Measurements from ENCODE around the gene WDFY4. TPM values are rescaled to one million over a fixed set of nuclear protein-coding genes. Genes with fewer than 3 reads are reported as not detected.

Gene WDFY4
- total and polyA plus RNA-seq, 7 experiments from 2014 or later = 0.12 to 39.3 (median 1.5) TPM

DNA sequence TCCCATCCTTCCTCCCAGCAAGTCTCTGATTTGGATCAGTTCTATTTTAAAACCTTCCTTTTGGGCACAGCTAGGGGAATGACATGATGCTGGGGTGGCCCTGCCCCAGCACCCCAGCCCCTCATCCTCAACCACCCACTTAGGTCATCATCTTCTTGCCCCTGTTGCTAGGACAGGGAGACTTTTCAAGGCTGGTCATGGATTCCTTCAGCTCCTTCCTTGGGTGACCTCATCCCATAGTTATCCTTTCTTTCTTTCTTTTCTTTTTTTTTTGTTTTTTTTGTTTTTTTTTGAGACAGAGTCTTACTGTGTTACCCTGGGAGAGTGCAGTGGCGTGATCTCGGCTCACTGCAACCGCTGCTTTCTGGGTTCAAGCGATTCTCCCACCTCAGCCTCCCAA lies 127.2 kb downstream of the WDFY4 start:
- Mint-ChIP-seq H3K36me3 (peaks cover 0 to 4% (median 0%) of the 10 kb centered on the region in 5 donors), H3K27me3 (peaks cover 0 to 11% (median 5%) of the 10 kb centered on the region in 5 donors), H3K4me3 (no peak overlapping the region), H3K4me1 (peaks cover 0 to 13% (median 6%) of the 10 kb centered on the region in 7 donors), H3K9me3 (peaks cover 0 to 1% (median 0%) of the 10 kb centered on the region in 11 donors), H3K27ac (no peak overlapping the region)
- Histone ChIP-seq H3K4me1 (ENCODE audit: control insufficient read depth in 2 of 2, insufficient read depth in 2 of 2, low read length in 2 of 2) (peaks cover 0 to 9% of the 10 kb centered on the region in 2 donors), H3K27me3 (ENCODE audit: control insufficient read depth in 2 of 2, insufficient read depth in 2 of 2, low read length in 2 of 2) (no peaks in the 10 kb centered on the region), H3K9me3 (ENCODE audit: control insufficient read depth in 2 of 3, low read length in 3 of 3) (no peaks in the 10 kb centered on the region), H3K36me3 (ENCODE audit: control insufficient read depth in 2 of 3, insufficient read depth in 3 of 3, low read length in 3 of 3) (no peaks in the 10 kb centered on the region), H3K27ac (ENCODE audit: low read depth, low read length) (no peak overlapping the region), H3K4me3 (ENCODE audit: low read length) (no peak overlapping the region)
- ChIA-PET POLR2A (no interaction called here), CTCF (no interaction called here)
- ATAC-seq (no peak), DNase-seq (no peak)
- intact Hi-C loops (cut with micrococcal nuclease) = no loop called here

DNA sequence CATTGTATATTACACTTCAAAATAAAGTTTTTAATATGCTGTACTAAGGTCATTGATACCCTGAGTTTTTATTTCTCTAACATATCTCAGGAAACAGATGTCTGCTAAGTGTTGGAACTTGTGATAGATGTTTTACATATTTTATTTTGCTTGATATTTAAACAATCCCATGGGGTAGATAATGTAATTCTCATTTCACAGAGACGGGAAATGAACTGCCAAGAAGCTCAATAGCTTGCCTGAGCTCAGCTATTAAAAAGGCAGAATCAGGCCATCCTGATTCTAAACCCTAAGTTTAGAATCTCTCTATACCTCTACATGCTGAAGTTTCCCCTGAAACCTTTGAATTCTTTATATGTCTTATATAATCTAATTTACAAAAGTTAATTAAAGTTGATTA lies 128.6 kb downstream of the WDFY4 start:
- H3K9me3 ChIP-seq (ENCODE audit: control insufficient read depth in 2 of 3, low read length in 3 of 3) = no peaks in the 10 kb centered on the region
- no peak for DNase-seq
- Mint-ChIP-seq H3K27me3 (peaks cover 0 to 15% (median 5%) of the 10 kb centered on the region in 5 donors), H3K9me3 (peaks cover 0 to 1% (median 0%) of the 10 kb centered on the region in 11 donors), H3K36me3 (peaks cover 0 to 4% (median 0%) of the 10 kb centered on the region in 5 donors), H3K27ac (no peak overlapping the region), H3K4me1 (peaks cover 0 to 2% (median 0%) of the 10 kb centered on the region in 7 donors), H3K4me3 (no peak overlapping the region)
- intact Hi-C loops (cut with micrococcal nuclease) = no loop called here
- H3K36me3 ChIP-seq (ENCODE audit: control insufficient read depth in 2 of 3, insufficient read depth in 3 of 3, low read length in 3 of 3) = no peaks in the 10 kb centered on the region
- no peak overlapping the region for H3K4me3 ChIP-seq (ENCODE audit: low read length)
- CTCF ChIA-PET = no interaction called here
- H3K27ac ChIP-seq (ENCODE audit: low read depth, low read length) = no peak overlapping the region
- H3K4me1 ChIP-seq (ENCODE audit: control insufficient read depth in 2 of 2, insufficient read depth in 2 of 2, low read length in 2 of 2) = peaks cover 0 to 2% of the 10 kb centered on the region in 2 donors
- no peaks in the 10 kb centered on the region for H3K27me3 ChIP-seq (ENCODE audit: control insufficient read depth in 2 of 2, insufficient read depth in 2 of 2, low read length in 2 of 2)
- POLR2A ChIA-PET = no interaction called here
- no peak for ATAC-seq

DNA sequence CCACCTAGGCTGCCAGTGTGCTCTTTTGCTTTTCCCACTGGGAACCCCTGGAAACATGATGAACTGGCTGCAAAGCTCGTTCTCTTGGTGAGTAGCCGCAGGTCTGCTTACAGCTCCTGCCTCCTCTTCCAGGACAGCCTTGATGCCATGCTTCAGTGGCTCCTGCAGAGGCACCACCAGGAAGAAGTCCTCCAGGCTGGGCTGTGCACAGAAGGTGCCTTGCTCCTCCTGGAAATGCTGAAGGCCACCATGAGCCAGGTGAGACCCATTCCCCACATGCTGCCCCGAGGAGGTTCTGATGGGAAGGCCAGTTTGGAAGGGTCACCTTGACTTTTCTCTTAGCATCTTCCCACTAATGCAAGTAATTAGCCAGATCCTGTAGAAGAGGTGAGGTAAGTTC lies 129.2 kb downstream of the WDFY4 start:
- CTCF ChIA-PET = no interaction called here
- H3K36me3 ChIP-seq (ENCODE audit: control insufficient read depth in 2 of 3, insufficient read depth in 3 of 3, low read length in 3 of 3) = no peaks in the 10 kb centered on the region

DNA sequence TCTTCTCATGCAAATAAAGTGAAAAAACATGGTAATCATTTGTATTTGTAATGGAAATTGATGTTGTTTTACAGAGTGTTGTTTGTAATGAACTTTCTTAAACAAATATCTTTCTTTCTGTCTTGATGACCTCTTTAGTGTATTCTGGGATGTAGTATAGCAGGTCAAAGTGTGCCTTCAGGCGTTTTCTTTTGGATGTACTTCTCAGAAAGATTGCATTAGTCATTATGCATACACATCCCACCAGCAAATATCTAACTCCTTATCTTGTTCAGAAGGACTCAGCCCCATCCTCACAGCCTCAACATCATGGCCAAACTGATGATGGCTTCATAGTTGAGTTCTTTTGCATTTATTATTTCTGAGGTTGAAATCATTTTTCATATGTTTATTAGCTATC lies 130.3 kb downstream of the WDFY4 start:
- no peaks in the 10 kb centered on the region for H3K36me3 ChIP-seq (ENCODE audit: control insufficient read depth in 2 of 3, insufficient read depth in 3 of 3, low read length in 3 of 3)
- H3K9me3 Mint-ChIP-seq = peaks cover 0 to 1% (median 0%) of the 10 kb centered on the region in 11 donors
- POLR2A ChIA-PET = no interaction called here

More for the DNA sequence above, 129.2 kb downstream of the WDFY4 start:
- no peak overlapping the region for H3K4me3 Mint-ChIP-seq
- DNase-seq (no peak), ATAC-seq (no peak)
- H3K27me3 Mint-ChIP-seq = peaks cover 0 to 15% (median 5%) of the 10 kb centered on the region in 5 donors
- no peaks in the 10 kb centered on the region for H3K9me3 ChIP-seq (ENCODE audit: control insufficient read depth in 2 of 3, low read length in 3 of 3)
- no peaks in the 10 kb centered on the region for H3K4me1 Mint-ChIP-seq
- intact Hi-C loops (cut with micrococcal nuclease) = no loop called here
- H3K27ac ChIP-seq (ENCODE audit: low read depth, low read length) = no peak overlapping the region
- no peaks in the 10 kb centered on the region for H3K27me3 ChIP-seq (ENCODE audit: control insufficient read depth in 2 of 2, insufficient read depth in 2 of 2, low read length in 2 of 2)
- H3K4me3 ChIP-seq (ENCODE audit: low read length) = no peak overlapping the region
- H3K4me1 ChIP-seq (ENCODE audit: control insufficient read depth in 2 of 2, insufficient read depth in 2 of 2, low read length in 2 of 2) = no peaks in the 10 kb centered on the region
- no peak overlapping the region for H3K27ac Mint-ChIP-seq
- POLR2A ChIA-PET = no interaction called here
- H3K36me3 Mint-ChIP-seq = peaks cover 0 to 4% (median 0%) of the 10 kb centered on the region in 5 donors
- H3K9me3 Mint-ChIP-seq = peaks cover 0 to 1% (median 0%) of the 10 kb centered on the region in 11 donors

DNA sequence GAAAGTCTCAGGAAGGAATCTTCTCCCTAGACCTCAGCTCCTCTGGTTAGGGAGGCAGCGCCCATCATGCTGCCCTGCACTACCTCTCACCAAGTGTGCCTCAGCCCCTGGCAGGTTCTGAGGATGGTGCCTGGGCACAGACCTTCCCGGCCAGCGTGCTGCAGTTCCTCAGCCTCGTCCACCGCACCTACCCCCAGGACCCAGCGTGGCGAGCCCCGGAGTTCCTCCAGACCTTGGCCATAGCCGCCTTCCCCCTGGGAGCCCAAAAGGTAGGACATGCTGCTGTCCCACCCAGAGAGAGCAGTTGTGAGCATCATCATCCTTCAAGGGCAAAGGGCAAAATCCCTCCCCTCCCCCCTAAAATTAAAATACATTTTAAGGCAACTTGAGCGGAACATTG lies 132.5 kb downstream of the WDFY4 start:
- H3K36me3 ChIP-seq (ENCODE audit: control insufficient read depth in 2 of 3, insufficient read depth in 3 of 3, low read length in 3 of 3) = no peaks in the 10 kb centered on the region
- H3K9me3 Mint-ChIP-seq = peaks cover 0 to 1% (median 0%) of the 10 kb centered on the region in 11 donors
- H3K4me3 ChIP-seq (ENCODE audit: low read length) = no peak overlapping the region
- H3K4me3 Mint-ChIP-seq = no peak overlapping the region
- H3K27me3 Mint-ChIP-seq = peaks cover 0 to 17% (median 4%) of the 10 kb centered on the region in 5 donors
- H3K9me3 ChIP-seq (ENCODE audit: control insufficient read depth in 2 of 3, low read length in 3 of 3) = no peaks in the 10 kb centered on the region
- H3K4me1 ChIP-seq (ENCODE audit: control insufficient read depth in 2 of 2, insufficient read depth in 2 of 2, low read length in 2 of 2) = no peaks in the 10 kb centered on the region
- DNase-seq (no peak), ATAC-seq (no peak)
- H3K36me3 Mint-ChIP-seq = peaks cover 0 to 4% (median 0%) of the 10 kb centered on the region in 5 donors
- no peaks in the 10 kb centered on the region for H3K27me3 ChIP-seq (ENCODE audit: control insufficient read depth in 2 of 2, insufficient read depth in 2 of 2, low read length in 2 of 2)
- CTCF ChIA-PET = no interaction called here
- POLR2A ChIA-PET = no interaction called here
- H3K27ac Mint-ChIP-seq = no peak overlapping the region
- peaks cover 0 to 7% (median 3%) of the 10 kb centered on the region in 7 donors for H3K4me1 Mint-ChIP-seq
- H3K27ac ChIP-seq (ENCODE audit: low read depth, low read length) = no peak overlapping the region
- intact Hi-C loops (cut with micrococcal nuclease) = no loop called here

More for the DNA sequence above, 130.3 kb downstream of the WDFY4 start:
- Mint-ChIP-seq H3K4me1 (no peaks in the 10 kb centered on the region), H3K36me3 (peaks cover 0 to 4% (median 0%) of the 10 kb centered on the region in 5 donors), H3K4me3 (no peak overlapping the region), H3K27ac (no peak overlapping the region), H3K27me3 (peaks cover 0 to 15% (median 5%) of the 10 kb centered on the region in 5 donors)
- Histone ChIP-seq H3K9me3 (ENCODE audit: control insufficient read depth in 2 of 3, low read length in 3 of 3) (no peaks in the 10 kb centered on the region), H3K4me3 (ENCODE audit: low read length) (no peak overlapping the region), H3K27me3 (ENCODE audit: control insufficient read depth in 2 of 2, insufficient read depth in 2 of 2, low read length in 2 of 2) (no peaks in the 10 kb centered on the region), H3K4me1 (ENCODE audit: control insufficient read depth in 2 of 2, insufficient read depth in 2 of 2, low read length in 2 of 2) (no peaks in the 10 kb centered on the region), H3K27ac (ENCODE audit: low read depth, low read length) (no peak overlapping the region)
- intact Hi-C loops (cut with micrococcal nuclease) = no loop called here
- ATAC-seq = no peak
- CTCF ChIA-PET = no interaction called here
- no peak for DNase-seq

DNA sequence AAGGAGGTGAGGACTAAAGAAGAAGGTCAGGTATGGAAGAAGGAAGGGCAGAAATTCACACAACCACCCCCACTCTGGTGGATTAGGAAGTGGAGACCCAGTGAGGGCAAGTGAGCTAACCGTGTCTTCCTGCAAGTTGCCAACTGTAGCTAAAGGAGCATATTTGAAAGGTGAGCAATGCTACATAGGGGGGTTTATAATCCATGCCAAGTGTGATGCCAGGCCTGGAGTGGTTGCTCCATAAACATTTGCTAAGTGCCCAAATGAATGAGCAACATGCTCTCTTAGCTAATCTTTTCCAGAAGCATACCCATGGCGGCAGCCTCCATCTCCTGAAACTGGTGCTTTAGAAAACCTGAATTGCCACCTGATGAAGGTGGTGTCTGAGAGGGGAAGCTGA lies 133.4 kb downstream of the WDFY4 start:
- ChIA-PET CTCF (no interaction called here), POLR2A (interaction anchor here (1.0 kb wide), 1 partner anchor 15 kb away, joined by 3 read pairs; no protein-coding TSS in a partner anchor)
- intact Hi-C loops (cut with micrococcal nuclease) = no loop called here
- Mint-ChIP-seq H3K9me3 (no peaks in the 10 kb centered on the region), H3K27me3 (peaks cover 0 to 10% (median 4%) of the 10 kb centered on the region in 5 donors), H3K4me3 (no peak overlapping the region), H3K27ac (no peak overlapping the region), H3K36me3 (no peaks in the 10 kb centered on the region), H3K4me1 (peaks cover 0 to 7% (median 3%) of the 10 kb centered on the region in 7 donors)
- H3K27me3 ChIP-seq (ENCODE audit: control insufficient read depth in 2 of 2, insufficient read depth in 2 of 2, low read length in 2 of 2) = no peaks in the 10 kb centered on the region
- H3K9me3 ChIP-seq (ENCODE audit: control insufficient read depth in 2 of 3, low read length in 3 of 3) = no peaks in the 10 kb centered on the region
- H3K27ac ChIP-seq (ENCODE audit: low read depth, low read length) = no peak overlapping the region
- ATAC-seq (no peak), DNase-seq (no peak)
- no peaks in the 10 kb centered on the region for H3K4me1 ChIP-seq (ENCODE audit: control insufficient read depth in 2 of 2, insufficient read depth in 2 of 2, low read length in 2 of 2)
- no peak overlapping the region for H3K4me3 ChIP-seq (ENCODE audit: low read length)
- H3K36me3 ChIP-seq (ENCODE audit: control insufficient read depth in 2 of 3, insufficient read depth in 3 of 3, low read length in 3 of 3) = no peaks in the 10 kb centered on the region

DNA sequence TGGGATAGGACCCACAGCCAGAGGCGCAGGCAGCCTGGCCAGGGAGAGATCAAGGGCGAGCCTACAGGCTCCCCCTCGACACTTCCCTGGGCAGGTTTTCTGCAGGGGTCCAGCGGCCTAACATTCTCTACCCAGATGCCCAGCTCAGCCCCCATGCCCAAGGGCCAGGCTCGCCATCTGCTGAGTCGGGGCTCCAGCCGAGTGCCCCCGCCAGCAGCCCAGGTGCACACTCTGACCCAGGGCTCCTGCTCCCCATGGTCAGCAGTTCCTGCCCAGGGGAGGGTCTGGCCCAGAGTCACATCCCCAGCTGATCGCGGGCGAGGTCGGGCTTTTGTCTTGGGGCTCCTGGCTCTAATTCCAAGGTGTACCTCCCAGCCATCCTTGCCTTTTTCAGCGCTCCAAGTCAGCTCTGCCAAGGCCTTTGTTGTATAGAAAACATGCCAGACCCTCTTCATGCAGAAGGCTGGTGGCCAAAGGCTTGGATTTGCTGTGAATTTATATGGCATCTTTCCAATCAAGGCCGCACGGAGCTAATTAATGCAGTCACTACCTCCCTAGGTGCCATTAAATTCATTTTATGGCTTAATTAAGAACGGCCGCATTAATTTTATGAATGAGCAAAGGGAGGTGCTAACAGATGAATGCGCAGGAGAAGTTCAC lies 134.3 kb downstream of the WDFY4 start:
- Histone ChIP-seq H3K27ac (ENCODE audit: low read depth, low read length) (no peak overlapping the region), H3K9me3 (ENCODE audit: control insufficient read depth in 2 of 3, low read length in 3 of 3) (no peaks in the 10 kb centered on the region), H3K4me1 (ENCODE audit: control insufficient read depth in 2 of 2, insufficient read depth in 2 of 2, low read length in 2 of 2) (no peaks in the 10 kb centered on the region), H3K4me3 (ENCODE audit: low read length) (no peak overlapping the region), H3K27me3 (ENCODE audit: control insufficient read depth in 2 of 2, insufficient read depth in 2 of 2, low read length in 2 of 2) (no peaks in the 10 kb centered on the region), H3K36me3 (ENCODE audit: control insufficient read depth in 2 of 3, insufficient read depth in 3 of 3, low read length in 3 of 3) (no peaks in the 10 kb centered on the region)
- H3K9me3 Mint-ChIP-seq = no peaks in the 10 kb centered on the region
- POLR2A ChIA-PET = no interaction called here
- no peak overlapping the region for H3K4me3 Mint-ChIP-seq
- peaks cover 0 to 7% (median 3%) of the 10 kb centered on the region in 7 donors for H3K4me1 Mint-ChIP-seq
- no peak overlapping the region for H3K27ac Mint-ChIP-seq
- CTCF ChIA-PET = no interaction called here
- no peak for ATAC-seq
- H3K27me3 Mint-ChIP-seq = peaks cover 0 to 10% (median 4%) of the 10 kb centered on the region in 5 donors
- intact Hi-C loops (cut with micrococcal nuclease) = no loop called here
- no peaks in the 10 kb centered on the region for H3K36me3 Mint-ChIP-seq
- DNase-seq = no peak
